Smooth muscle cell (in vitro differentiated cells): Measurements from ENCODE around the gene COL4A4. TPM values are rescaled to one million over a fixed set of nuclear protein-coding genes. Genes with fewer than 3 reads are reported as not detected.
A peak's percentile ranks its signal among the peaks of the same experiment; 100 is the strongest.

Source experiments
- DNase-seq: peaks from one replicate; lab custom pipeline; 2025; ENCODE audit not compliant: unreplicated experiment; lab: John Stamatoyannopoulos, UW
- H2AFZ ChIP-seq: fragments of 200-600 bp; sonication (generic); 2 replicates; pipeline ENCODE4 v1.6.0; 2016; ENCODE audit warnings: antibody characterized with exemption, low read depth, mild to moderate bottlenecking
- H3F3A ChIP-seq: fragments of 200-600 bp; sonication (generic); 2 replicates; pipeline ENCODE4 v1.6.0; 2017; ENCODE audit warnings: antibody characterized with exemption, low read depth
- H3K27ac ChIP-seq: fragments of 200-600 bp; sonication (generic); 2 replicates; pipeline ENCODE4 v1.5.1; 2016; ENCODE audit warnings: low read depth, mild to moderate bottlenecking
- H3K27me3 ChIP-seq: fragments of 200-600 bp; sonication (generic); 2 replicates; pipeline ENCODE4 v1.6.1; 2016; ENCODE audit warnings: low read depth, mild to moderate bottlenecking
- H3K36me3 ChIP-seq: fragments of 200-600 bp; sonication (generic); 2 replicates; pipeline ENCODE4 v1.5.1; 2016; ENCODE audit warnings: low read depth
- H3K4me1 ChIP-seq: fragments of 200-600 bp; sonication (generic); 2 replicates; pipeline ENCODE4 v1.5.1; 2016; ENCODE audit warnings: low read depth
- H3K4me2 ChIP-seq: fragments of 200-600 bp; sonication (generic); 2 replicates; pipeline ENCODE4 v1.6.0; 2016; ENCODE audit warnings: mild to moderate bottlenecking
- H3K4me3 ChIP-seq: fragments of 200-600 bp; sonication (generic); 2 replicates; pipeline ENCODE4 v1.5.1; 2016; ENCODE audit warnings: mild to moderate bottlenecking
- H3K79me2 ChIP-seq: fragments of 200-600 bp; sonication (generic); 2 replicates; pipeline ENCODE4 v1.6.0; 2016; ENCODE audit warnings: low read depth, mild to moderate bottlenecking
- H3K9ac ChIP-seq: fragments of 200-600 bp; sonication (generic); 2 replicates; pipeline ENCODE4 v1.6.0; 2016; ENCODE audit warnings: low read depth
- H3K9me3 ChIP-seq: fragments of 200-600 bp; sonication (generic); replicated peaks from 2 replicates; pipeline ENCODE4 v1.5.1; 2016; ENCODE audit warnings: low read depth
- H4K20me1 ChIP-seq: fragments of 200-600 bp; sonication (generic); 2 replicates; pipeline ENCODE4 v1.6.0; 2016; ENCODE audit warnings: low read depth
- CTCF ChIP-seq: fragments of 200-600 bp; sonication (generic); IDR thresholded peaks from 2 replicates; pipeline ENCODE4 v1.5.1; 2017; ENCODE audit warnings: borderline replicate concordance, mild to moderate bottlenecking, antibody characterized with exemption; ENCODE audit not compliant: insufficient read depth, poor library complexity, severe bottlenecking
- WGBS: methylation state at CpG from one replicate; pipeline ENCODE4 v1.1.7; 2016; ENCODE audit warnings: low lambda C conversion rate; 5-methylcytosine and 5-hydroxymethylcytosine counted together
- polyA plus RNA-seq: library from polyadenylated mRNA; unstranded; fragments of >200 nt; fragmentation: Nextera tagmentation; extraction: Ambion mirVana; gene quantifications from 2 replicates; pipeline ENCODE4 v1.2.1, GENCODE V29; 2016
- total RNA-seq: library from RNA; depleted of rRNA; stranded (reverse); fragments of >200 nt; gene quantifications from 2 replicates; pipeline ENCODE4 v1.2.3, GENCODE V29; 2014

Gene COL4A4
- total and polyA plus RNA-seq, 2 experiments from 2014 or later, result under 0.01 to 0.05 TPM

- DNase-seq, result no peak
- peak; percentile 79 for TF ChIP-seq CTCF
- Histone ChIP-seq H3K9ac (no peak overlapping the region), H2AFZ (no peak overlapping the region), H3K36me3 (no peaks in the 10 kb centered on the region), H3K27ac (no peak overlapping the region), H3K9me3 (no peaks in the 10 kb centered on the region), H3K4me3 (no peak overlapping the region), H3K4me2 (no peak overlapping the region), H4K20me1 (no peaks in the 10 kb centered on the region), H3K4me1 (no peaks in the 10 kb centered on the region), H3K79me2 (no peaks in the 10 kb centered on the region), H3K27me3 (no peaks in the 10 kb centered on the region), H3F3A (no peaks in the 10 kb centered on the region)
- WGBS, result 79% methylated on average over 9 of the region's 9 CpGs
Measured at GRCh38 chr2:227106845-227107759, 56.9 kb downstream of the COL4A4 start.

GRCh38 chr2:227103583-227103982 lies 60.4 kb downstream of the COL4A4 start:
- H3K79me2 ChIP-seq, result no peaks in the 10 kb centered on the region
- H3K9ac ChIP-seq, result no peak overlapping the region
- H3K4me1 ChIP-seq, result no peaks in the 10 kb centered on the region
- no peak overlapping the region for H3K4me3 ChIP-seq
- WGBS, result 94% methylated on average over 5 of the region's 5 CpGs
- no peaks in the 10 kb centered on the region for H3F3A ChIP-seq
- H3K27ac ChIP-seq, result no peak overlapping the region
- no peaks in the 10 kb centered on the region for H3K27me3 ChIP-seq
- H3K4me2 ChIP-seq, result no peak overlapping the region
- H4K20me1 ChIP-seq, result no peaks in the 10 kb centered on the region
- TF ChIP-seq CTCF, result no peak
- no peak overlapping the region for H2AFZ ChIP-seq
- no peaks in the 10 kb centered on the region for H3K9me3 ChIP-seq
- no peaks in the 10 kb centered on the region for H3K36me3 ChIP-seq
- DNase-seq, result no peak

- Histone ChIP-seq H3K27ac (no peak overlapping the region), H3F3A (no peaks in the 10 kb centered on the region), H3K9me3 (no peaks in the 10 kb centered on the region), H4K20me1 (no peaks in the 10 kb centered on the region), H3K79me2 (no peaks in the 10 kb centered on the region), H3K4me2 (no peak overlapping the region), H3K9ac (no peak overlapping the region), H3K4me3 (no peak overlapping the region), H3K4me1 (no peaks in the 10 kb centered on the region), H2AFZ (no peak overlapping the region), H3K27me3 (no peaks in the 10 kb centered on the region), H3K36me3 (no peaks in the 10 kb centered on the region)
- WGBS, result 90% methylated on average over 4 of the region's 4 CpGs
- no peak for DNase-seq
- TF ChIP-seq CTCF, result no peak
Measured at GRCh38 chr2:227099340-227099739, 64.7 kb downstream of the COL4A4 start.

GRCh38 chr2:227098162-227098515 lies 65.9 kb downstream of the COL4A4 start:
- Histone ChIP-seq H2AFZ (no peak overlapping the region), H3K4me3 (no peak overlapping the region), H3K9ac (no peak overlapping the region), H3F3A (no peaks in the 10 kb centered on the region), H3K4me2 (no peak overlapping the region), H3K9me3 (no peaks in the 10 kb centered on the region), H3K27me3 (no peaks in the 10 kb centered on the region), H3K27ac (no peak overlapping the region), H3K36me3 (no peaks in the 10 kb centered on the region), H3K4me1 (no peaks in the 10 kb centered on the region), H3K79me2 (no peaks in the 10 kb centered on the region), H4K20me1 (no peaks in the 10 kb centered on the region)
- WGBS, result 91% methylated on average over 2 of the region's 2 CpGs
- TF ChIP-seq CTCF, result no peak
- DNase-seq, result no peak
